ENCODE measurements around the gene LDLRAD1.
"Not testable (repeated sequence)": the region's sequence is repeated elsewhere in the genome, so short reads cannot be mapped to it uniquely, and the experiment has no call there.

LDLRAD1 gene

DNA sequence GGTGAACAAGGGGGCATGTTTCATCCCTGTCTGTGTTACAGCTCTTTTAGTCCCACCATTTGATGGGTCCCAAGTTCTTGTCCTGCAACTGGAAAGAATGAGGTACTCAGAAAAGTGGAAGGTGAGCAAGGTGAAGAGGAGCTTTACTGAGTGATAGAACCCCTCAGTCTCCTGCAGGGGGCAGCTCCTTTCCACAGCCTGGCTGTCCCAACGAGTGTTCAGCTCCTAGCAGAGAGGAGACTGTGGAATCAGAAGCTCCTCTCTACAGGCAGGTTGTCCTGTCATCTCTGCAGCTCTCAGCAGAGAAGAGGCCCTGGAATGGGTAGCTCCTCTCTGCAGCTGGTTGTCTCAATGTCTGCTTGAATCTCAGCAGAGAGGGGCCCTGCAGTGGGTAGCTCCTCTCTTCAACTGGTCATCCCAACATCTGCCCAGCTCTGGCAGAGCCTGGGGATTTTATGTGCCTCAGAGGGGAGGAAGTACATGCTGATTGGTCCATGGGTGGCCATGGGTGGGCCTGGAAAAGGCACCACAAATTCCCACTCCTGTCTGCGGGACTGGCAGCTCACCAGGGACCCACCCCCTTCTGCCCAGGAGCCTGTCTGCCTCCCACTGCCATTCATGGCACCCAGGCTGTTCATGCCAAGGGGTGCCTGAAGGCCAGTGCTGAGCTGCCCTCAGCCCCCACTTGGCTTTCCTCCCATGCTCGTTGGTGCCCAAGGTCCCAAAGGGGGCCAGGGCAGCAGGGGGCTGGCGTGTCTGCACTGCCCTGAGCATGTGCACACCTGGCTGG is 25.7 kb downstream of the LDLRAD1 start:
- DNase-seq = no peak

DNA sequence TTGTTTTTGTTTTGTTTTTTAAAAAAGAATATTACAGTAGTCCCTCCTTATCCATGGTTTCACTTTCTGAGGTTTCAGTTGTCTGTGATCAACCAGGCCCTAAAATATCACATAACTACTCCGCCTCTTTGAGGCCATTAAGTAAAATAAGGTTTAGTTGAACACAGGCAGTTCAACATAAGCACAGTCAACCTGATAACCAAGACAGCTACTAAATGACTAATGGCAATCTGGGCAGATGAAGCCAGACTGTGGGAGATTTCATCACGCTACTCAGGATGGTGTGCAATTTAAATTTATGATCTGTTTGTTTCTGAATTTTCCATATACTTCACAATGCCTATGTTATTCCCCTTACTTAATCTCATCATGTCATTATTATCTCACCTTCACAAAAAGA is 30.1 kb downstream of the LDLRAD1 start:
- DNase-seq = no peak

DNA sequence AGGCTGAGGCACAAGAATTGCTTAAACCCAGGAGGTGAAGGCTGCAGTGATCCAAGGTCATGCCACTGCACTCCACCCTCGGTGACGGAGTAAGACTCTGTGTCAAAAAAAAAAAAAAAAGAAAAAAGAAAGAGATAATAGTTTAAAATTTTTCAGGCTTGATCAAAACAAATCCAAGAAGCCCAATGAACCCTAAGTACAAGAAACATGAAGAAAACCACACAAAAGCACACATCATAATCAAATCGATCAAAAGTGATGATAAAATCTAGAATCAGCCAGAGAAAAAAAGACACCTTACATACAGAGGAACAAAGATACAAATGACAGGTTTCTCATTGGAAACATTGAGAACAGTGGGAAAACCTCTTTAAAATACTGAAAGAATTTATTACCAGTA is 31.5 kb downstream of the LDLRAD1 start:
- no peak for DNase-seq

DNA sequence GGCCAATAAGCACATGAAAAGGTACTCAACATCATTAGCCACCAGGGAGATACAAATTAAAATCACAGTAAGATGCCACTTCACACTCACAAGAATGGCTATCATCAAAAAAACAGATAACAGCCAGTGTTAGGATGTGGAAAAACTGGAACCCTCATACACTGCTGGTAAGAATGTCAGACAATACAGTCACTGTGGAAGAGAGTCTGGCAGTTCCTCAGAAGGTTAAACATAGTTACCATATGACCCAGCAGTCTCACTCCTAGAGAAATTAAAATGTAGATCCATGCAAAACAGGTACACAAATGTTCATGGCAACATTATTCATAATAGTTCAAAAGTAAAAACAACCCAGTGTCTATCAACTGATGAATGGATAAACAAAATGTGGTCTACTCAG is 33.3 kb downstream of the LDLRAD1 start:
- DNase-seq = no peak

DNA sequence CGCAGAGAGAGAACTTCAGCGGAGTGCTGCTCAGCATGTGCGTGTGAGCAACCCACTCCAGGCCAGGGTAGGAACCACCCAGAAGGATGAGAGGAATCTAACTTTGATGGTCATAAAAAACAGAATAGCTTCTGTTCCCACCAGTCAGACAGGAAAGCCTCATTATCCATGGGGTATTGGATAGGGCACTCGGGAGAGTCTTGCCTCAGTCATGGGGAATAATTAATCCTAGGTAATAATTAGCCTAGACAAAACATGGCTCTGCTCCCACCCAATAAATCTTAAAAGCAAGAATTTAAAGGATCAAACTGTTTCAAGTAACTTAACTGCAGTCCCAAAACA is 35.3 kb downstream of the LDLRAD1 start:
- DNase-seq = no peak

DNA sequence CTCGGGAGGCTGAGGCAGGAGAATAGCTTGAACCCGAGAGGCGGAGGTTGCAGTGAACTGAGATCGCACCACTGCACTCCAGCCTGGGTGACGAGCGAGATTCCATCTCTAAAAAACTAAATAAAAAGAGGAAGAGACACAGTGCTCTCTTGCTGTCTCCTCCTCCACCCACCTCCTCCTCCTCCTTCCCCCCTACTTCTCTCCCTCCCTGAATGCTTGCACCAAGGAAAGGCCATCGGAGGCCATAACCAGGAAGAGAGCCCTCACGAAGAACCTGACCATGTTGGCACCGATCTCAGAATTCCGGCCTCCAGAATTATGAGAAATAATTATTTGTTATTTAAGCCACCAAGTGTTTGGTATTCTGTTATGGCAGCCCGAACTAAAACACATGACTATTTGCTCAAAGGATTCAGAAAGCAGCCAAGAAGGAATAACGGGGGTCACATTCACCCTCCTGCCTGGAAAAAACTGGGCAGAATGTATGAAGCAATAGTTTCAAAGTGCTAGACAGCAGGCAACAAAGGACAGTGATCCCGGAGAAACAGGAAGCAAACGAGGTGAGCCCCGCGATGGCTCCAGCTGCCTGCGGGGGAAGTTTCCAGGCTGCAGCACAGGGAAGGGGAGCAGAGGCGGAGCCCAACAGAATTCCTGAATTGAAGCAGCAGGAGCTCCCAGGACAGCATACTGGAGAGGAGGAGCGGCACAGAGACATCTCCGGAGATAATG is 35.8 kb downstream of the LDLRAD1 start:
- DNase-seq = no peak

DNA sequence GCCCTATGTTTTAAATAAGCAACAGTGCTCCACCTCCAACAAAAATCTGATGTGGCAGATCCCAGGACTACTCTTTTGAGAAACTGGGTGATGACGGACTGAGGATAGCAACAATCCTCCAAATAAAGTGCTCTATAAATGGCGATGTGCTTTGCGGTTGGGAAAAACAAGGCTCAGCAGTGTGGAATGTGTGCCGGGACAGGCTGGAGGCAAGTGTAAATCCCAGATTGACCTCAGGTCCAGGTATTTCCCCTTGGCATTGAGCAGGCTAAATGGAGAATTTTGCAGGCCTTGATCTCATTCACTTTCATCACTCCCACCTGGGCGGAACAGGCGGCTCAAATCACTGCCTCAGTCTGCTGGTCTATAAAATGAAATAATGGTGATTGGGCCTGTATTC is 36.8 kb downstream of the LDLRAD1 start:
- no peak for DNase-seq

DNA sequence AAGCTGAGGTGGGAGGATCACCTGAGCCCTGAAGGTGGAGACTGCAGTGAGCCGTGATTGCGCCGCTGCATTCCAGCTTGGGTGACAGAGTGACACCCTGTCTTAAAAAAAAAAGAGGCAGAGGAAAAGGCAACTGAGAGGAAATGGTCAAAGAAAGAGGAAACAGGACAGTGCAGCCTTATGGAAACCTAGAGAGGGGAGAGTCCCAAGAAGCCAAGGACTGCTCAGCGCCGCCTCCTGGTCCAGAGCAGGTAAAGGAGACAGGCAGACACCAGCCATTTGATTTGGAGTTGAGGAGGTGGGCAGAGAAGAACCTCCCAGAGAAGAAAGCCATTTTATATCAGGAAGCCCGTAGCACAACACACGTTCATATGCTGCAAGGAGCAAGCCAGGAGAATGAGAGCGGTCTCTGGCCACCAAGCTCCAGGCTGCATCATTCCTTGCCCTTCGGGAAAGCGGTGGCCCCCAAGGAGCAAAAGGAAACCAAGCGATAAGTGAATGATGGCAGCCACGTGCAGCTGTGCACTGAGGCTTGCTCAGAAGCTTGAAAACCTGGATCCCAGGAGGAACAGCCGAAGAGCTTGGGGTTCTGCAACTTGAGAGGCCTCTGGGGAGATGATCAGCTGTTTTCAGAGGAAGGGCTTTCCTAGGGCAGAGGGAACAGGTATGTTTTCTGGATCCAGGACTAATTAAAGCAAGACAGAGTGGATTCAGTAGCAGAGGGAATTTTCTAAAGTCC is 38.1 kb downstream of the LDLRAD1 start:
- DNase-seq = no peak

DNA sequence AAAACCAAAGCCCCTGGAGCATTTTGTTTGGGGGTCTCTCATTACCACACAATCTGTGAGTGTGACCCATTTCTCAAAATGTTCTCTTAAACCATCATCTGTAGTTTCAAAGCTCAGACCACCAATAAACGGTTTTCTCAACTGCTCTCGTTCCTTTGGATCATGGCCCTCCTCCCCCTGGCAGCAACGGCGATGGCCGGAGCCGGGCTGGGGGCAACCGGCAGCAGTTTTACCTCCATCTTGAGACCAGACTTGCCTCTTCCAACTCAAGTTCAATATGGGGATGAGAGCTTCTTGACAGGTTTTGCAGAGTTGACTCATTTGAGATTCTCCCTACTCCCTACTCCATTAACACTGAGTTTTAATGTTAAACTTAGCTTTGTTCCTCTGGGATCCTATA is 42.1 kb downstream of the LDLRAD1 start:
- no peak for DNase-seq

DNA sequence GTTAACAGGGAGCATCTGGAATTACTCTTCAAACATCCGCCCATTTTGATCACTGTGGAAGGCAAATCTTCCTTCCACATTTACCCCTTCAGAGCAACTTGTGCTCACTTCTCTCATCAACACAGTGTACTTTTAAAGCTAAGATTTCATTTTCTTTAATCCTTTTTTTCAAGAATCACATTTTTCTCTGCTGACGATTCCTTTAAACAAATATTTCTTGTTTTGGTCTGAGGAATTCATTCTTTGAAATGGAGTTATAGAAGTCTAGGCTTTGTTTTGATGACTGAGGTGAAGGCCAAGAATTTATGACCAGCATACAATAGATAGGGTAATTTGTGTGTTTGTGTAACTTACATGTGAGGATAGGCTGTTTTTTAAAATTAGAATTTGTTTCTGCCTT is 46.3 kb downstream of the LDLRAD1 start:
- no peak for DNase-seq

DNA sequence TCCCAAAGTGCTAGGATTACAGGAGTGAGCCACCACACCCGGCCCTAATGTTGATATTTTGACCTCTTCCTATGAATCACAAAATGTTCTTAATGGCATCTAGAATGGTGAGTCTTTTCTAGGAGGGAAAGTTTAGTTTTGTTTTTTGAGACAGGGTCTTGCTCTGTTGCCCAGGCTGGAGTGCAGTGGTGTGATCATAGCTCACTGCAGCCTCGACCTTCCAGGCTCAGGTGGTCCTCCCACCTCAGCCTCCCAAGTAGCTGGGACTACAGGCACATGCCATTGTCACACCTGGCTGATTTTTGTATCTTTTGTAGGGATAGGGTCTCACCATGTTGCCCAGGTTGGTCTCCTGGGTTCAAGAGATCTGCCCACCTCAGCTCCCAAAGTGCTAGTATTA is 48.7 kb downstream of the LDLRAD1 start:
- not testable (repeated sequence) for DNase-seq

DNA sequence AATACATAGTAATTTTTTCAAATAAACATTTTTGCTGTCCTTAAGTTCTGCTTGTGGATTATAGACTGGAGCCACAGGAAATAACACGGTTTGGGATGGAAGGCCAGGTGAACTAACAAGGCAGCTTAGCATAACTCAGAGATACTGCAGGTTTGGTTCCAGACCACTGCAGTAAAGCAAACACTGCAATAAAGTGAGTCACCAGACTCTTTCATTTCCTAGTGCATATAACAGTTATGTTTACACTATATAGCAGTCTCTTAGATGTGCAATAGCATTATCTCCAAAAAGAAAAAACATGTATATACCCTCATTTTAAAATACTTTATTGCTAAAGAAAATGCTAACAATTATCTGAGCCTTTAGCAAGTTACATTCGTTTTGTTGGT is 49.9 kb downstream of the LDLRAD1 start:
- no peak for DNase-seq

DNA sequence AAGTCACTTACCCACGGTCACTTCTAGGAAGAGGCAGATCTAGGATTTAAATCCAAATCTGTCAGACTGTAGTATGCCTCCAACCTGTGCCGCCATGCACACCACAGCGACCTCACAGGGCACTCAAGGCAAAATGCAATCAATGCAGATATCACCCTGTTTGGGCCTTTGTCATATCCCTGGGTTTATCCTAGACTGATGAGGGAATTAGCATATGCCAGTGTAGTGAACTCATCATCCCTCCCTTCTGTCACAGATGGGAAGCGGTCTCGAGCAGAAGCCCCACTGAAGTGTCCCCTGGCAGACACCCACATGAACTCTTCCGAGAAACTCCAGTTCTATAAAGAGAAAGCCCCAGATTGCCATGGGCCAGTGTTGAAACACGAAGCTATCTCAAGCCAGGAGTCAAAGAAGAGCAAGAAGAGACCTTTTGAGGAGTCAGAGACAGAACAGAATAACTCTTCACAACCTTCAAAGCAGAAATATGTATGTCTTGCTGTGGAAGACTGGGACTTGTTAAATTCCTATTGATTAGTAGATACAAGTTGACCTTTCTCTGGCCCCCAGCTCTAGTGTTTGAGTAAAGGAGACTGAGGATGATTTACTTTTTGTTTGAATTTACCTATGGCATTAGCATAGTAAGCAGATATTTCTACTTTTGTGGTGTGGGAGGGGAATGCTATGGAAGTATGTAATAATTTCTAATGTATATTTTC is 50.4 kb downstream of the LDLRAD1 start:
- no peak for DNase-seq

DNA sequence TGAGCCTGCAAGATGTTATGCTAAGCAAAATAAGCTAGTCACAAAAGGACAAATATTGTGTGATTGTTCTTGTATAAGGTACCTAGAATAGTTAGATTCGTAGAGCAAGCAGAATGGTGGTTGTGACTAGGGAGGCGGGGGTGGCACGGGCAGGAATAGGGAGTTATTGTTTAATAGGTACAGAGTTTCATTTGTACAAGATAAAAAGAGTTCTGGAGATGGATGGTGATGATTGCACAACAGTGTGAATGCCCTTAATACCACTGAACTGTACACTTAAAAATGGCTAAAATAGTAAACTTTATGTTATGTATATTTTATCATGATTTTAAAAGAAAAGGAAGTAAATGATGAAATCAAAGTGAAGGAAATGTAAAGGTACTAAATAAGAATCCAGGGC is 51.2 kb downstream of the LDLRAD1 start:
- no peak for DNase-seq

DNA sequence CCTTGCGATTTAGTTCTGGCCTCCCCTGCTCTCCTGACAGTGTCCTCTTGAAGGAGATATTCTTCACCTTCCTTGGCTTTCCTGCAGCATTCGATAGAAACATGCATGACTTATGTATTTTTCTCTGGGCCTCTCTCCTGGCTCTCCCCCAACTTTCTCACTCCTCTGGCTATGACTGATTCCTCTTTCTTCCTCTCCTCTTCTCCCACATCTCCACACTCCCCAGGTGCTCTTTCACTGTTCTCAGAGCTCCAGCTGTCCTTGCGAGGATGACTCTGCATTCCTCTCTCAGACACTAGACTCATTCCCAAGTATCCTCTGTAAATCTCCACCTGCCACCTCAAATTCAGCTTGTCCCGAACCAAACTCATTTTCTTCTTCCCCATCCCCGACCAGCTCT is 53.9 kb downstream of the LDLRAD1 start:
- no peak for DNase-seq

DNA sequence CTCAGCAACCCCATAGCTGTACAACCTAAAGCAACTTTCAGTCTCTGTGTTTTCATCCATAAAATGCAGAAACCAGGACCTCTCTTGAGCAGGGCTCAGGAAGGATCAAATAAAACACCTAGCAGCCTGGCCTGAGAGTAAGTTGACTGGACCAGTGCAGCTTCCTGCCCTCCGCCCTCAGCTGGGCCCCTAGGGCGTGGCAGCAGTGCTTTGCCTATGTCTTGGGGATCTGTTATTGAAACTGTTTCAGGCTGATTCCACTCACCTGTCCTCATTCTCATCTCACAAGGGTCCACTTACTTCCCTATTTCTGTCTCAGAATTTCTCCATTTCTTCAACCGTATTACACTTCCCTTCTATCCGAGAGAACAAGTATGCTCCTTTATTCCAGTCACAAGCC is 54.5 kb downstream of the LDLRAD1 start:
- no peak for DNase-seq

DNA sequence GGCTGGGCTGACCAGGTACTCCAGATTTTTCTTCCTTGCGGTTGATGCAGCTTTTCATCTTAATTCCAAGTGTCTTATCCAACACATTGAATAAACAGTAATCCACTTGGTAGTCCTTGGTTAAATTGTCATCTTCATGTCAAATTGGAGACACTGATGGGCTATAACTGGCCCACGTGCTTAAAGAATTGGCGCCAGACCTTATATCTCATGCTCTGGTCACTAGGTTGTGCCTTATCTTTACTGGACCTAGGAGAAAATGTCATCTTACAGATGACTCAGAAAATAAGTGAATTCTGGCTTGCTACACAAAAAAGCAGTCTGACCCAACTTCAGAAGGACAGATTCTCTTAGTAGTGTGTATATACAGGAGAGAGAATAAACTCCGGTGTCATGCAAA is 55.6 kb downstream of the LDLRAD1 start:
- no peak for DNase-seq

DNA sequence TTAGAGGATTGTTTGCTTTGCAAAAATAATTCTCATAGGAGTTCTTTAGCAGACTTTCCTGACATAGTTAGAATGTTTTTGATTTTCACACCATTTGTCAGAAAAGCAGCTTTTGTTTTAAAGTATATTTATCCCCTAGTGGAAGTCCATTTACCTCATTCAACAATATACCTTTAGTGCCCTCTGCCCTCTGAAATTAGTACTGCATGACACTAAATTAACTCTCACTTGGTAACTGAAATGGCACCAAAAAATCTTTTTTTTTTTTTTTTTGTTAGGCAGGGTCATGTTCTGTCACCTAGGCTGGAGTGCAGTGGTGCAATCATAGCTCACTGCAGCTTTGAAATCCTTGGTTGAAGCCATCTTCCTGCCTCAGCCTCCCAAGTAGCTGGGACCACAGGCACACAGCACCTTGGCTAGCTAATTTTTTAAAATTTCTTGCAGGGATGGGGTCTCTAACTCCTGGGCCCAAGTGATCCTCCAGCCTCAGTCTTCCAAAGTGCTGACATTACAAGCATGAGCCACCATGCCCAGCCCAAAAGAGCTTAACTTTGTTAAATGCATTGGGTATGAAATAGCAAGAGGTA is 58.2 kb downstream of the LDLRAD1 start:
- no peak for DNase-seq
